ENCODE data around the gene DNAJC27. TPM values are rescaled to one million over a fixed set of nuclear protein-coding genes. Genes with fewer than 3 reads are reported as not detected.

DNAJC27 gene
- total and polyA plus RNA-seq, 9 of the 15 experiments (the other 6 are each of a cell fraction or from before 2014, with no cell fraction given): 0.53 to 5.9 (median 3.0) TPM

DNA sequence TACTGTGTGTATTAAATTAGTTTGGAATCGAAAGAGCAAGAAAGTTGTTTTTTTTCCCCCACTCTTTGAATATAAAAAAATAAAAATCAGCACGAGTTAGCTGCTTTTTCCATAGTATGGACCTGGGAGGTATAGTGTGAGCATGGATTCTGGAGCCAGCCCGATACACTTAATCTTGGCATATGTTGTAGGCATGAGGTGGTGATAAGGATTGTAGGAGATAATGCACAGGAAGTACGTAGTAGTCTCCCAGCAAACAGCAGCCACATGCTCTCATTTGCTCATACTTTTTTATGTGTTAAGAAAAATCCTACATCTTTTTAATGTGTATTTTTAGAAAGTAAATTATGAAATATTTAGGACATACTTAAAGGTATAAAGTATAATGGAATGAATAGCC lies 2.1 kb upstream of the DNAJC27 start:
- CTCF ChIA-PET (ENCODE audit: low intra/inter-chr PET ratio): interaction anchor here (2.1 to 4.7 kb wide), 2 partner anchors 156 to 223 kb away, joined by 6 to 33 read pairs; no protein-coding TSS in a partner anchor
- Histone ChIP-seq H3K27ac (ENCODE audit: extremely low read depth, low read depth, low read length) (no peak overlapping the region), H3K36me3 (ENCODE audit: control insufficient read depth, insufficient read depth, low read length) (no peaks in the 10 kb centered on the region), H3K4me2 (ENCODE audit: insufficient read depth, low read length) (peak overlapping the region; percentile 43), H3K9me1 (ENCODE audit: control insufficient read depth, insufficient read depth, low read length) (no peaks in the 10 kb centered on the region), H3K9me3 (replicated peaks; ENCODE audit: control insufficient read depth, insufficient read depth, low read depth, low read length) (no peaks in the 10 kb centered on the region), H3K79me2 (ENCODE audit: control insufficient read depth, insufficient read depth, low read length) (peaks cover 35% of the 10 kb centered on the region), H3K4me1 (replicated peaks in 1 of 2; ENCODE audit: control insufficient read depth in 2 of 2, insufficient read depth in 2 of 2, low read length in 2 of 2) (peaks cover 6 to 25% of the 10 kb centered on the region in 2 experiments), H3K4me3 (no peak overlapping the region), H4K20me1 (replicated peaks; ENCODE audit: control insufficient read depth, insufficient read depth, low read length) (no peaks in the 10 kb centered on the region), H2AFZ (ENCODE audit: low read depth, low read length) (peak overlapping the region; percentile 60), H3K27me3 (ENCODE audit: control insufficient read depth in 2 of 2, insufficient read depth in 2 of 2, low read length in 2 of 2) (no peaks in the 10 kb centered on the region), H3K9ac (ENCODE audit: insufficient read depth in 1 of 2, low read depth in 2 of 2, low read length in 2 of 2) (no peak overlapping the region; a peak in 1 of 4 replicates)
- POLR2A ChIA-PET: interaction anchor here (1.7 kb wide), 1 partner anchor 13 kb away, joined by 5 read pairs; no protein-coding TSS in a partner anchor
- 23% methylated on average over 4 of the region's 4 CpGs for WGBS (ENCODE audit: insufficient coverage, low coverage, missing lambda C conversion rate)
- in situ Hi-C loops (cut with MboI): no loop called here
- BruUV-seq (replicated peaks): no TSS peak
- intact Hi-C loops (cut with micrococcal nuclease): loop anchor here (5.0 to 10.0 kb wide), 3 partner anchors 52 to 559 kb away; partner anchors contain the start of gene ADCY3
- DNase-seq (ENCODE audit: extremely low read depth in 1 of 4, low spot score in 3 of 4) (peak in 3 of 4 experiments; percentile 21 to 48 (median 33)), FAIRE-seq (peak; percentile 64), ATAC-seq (no peak)
- no peak for TF ChIP-seq KLF16 (IDR thresholded peaks at IDR 0.05)
- TF ChIP-seq RCOR1 (IDR thresholded peaks at IDR 0.05; ENCODE audit: borderline replicate concordance in 1 of 2, low read depth in 2 of 2, low read length in 2 of 2): peak in 1 of 2 experiments; percentile 36; a peak in 1 of 4 replicates
- TF ChIP-seq ELF4 (CRISPR knock-in tag; IDR thresholded peaks at IDR 0.05): no peak
- TF ChIP-seq, protein P1, sequence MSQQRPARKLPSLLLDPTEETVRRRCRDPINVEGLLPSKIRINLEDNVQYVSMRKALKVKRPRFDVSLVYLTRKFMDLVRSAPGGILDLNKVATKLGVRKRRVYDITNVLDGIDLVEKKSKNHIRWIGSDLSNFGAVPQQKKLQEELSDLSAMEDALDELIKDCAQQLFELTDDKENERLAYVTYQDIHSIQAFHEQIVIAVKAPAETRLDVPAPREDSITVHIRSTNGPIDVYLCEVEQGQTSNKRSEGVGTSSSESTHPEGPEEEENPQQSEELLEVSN (IDR thresholded peaks at IDR 0.05; ENCODE audit: borderline replicate concordance in 1 of 2, extremely low read depth in 1 of 2, insufficient read depth in 1 of 2, insufficient read length in 1 of 2, low read depth in 1 of 2, low read length in 1 of 2, poor library complexity in 1 of 2, severe bottlenecking in 1 of 2): no peak
- TF ChIP-seq, protein P2, sequence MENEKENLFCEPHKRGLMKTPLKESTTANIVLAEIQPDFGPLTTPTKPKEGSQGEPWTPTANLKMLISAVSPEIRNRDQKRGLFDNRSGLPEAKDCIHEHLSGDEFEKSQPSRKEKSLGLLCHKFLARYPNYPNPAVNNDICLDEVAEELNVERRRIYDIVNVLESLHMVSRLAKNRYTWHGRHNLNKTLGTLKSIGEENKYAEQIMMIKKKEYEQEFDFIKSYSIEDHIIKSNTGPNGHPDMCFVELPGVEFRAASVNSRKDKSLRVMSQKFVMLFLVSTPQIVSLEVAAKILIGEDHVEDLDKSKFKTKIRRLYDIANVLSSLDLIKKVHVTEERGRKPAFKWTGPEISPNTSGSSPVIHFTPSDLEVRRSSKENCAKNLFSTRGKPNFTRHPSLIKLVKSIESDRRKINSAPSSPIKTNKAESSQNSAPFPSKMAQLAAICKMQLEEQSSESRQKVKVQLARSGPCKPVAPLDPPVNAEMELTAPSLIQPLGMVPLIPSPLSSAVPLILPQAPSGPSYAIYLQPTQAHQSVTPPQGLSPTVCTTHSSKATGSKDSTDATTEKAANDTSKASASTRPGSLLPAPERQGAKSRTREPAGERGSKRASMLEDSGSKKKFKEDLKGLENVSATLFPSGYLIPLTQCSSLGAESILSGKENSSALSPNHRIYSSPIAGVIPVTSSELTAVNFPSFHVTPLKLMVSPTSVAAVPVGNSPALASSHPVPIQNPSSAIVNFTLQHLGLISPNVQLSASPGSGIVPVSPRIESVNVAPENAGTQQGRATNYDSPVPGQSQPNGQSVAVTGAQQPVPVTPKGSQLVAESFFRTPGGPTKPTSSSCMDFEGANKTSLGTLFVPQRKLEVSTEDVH (IDR thresholded peaks at IDR 0.05; ENCODE audit: low read depth, partially characterized antibody): no peak
- TF ChIP-seq, protein P3, sequence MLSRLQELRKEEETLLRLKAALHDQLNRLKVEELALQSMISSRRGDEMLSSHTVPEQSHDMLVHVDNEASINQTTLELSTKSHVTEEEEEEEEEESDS (CRISPR knock-in tag; IDR thresholded peaks at IDR 0.05): no peak
- TF ChIP-seq, protein P4, sequence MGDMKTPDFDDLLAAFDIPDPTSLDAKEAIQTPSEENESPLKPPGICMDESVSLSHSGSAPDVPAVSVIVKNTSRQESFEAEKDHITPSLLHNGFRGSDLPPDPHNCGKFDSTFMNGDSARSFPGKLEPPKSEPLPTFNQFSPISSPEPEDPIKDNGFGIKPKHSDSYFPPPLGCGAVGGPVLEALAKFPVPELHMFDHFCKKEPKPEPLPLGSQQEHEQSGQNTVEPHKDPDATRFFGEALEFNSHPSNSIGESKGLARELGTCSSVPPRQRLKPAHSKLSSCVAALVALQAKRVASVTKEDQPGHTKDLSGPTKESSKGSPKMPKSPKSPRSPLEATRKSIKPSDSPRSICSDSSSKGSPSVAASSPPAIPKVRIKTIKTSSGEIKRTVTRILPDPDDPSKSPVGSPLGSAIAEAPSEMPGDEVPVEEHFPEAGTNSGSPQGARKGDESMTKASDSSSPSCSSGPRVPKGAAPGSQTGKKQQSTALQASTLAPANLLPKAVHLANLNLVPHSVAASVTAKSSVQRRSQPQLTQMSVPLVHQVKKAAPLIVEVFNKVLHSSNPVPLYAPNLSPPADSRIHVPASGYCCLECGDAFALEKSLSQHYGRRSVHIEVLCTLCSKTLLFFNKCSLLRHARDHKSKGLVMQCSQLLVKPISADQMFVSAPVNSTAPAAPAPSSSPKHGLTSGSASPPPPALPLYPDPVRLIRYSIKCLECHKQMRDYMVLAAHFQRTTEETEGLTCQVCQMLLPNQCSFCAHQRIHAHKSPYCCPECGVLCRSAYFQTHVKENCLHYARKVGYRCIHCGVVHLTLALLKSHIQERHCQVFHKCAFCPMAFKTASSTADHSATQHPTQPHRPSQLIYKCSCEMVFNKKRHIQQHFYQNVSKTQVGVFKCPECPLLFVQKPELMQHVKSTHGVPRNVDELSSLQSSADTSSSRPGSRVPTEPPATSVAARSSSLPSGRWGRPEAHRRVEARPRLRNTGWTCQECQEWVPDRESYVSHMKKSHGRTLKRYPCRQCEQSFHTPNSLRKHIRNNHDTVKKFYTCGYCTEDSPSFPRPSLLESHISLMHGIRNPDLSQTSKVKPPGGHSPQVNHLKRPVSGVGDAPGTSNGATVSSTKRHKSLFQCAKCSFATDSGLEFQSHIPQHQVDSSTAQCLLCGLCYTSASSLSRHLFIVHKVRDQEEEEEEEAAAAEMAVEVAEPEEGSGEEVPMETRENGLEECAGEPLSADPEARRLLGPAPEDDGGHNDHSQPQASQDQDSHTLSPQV (IDR thresholded peaks at IDR 0.05): peak; percentile 62
- peak; percentile 81 for TF ChIP-seq CREM (IDR thresholded peaks at IDR 0.05; ENCODE audit: low read depth)
- no peak for TF ChIP-seq HIVEP1 (CRISPR knock-in tag; IDR thresholded peaks at IDR 0.05)
- TF ChIP-seq, protein P5, sequence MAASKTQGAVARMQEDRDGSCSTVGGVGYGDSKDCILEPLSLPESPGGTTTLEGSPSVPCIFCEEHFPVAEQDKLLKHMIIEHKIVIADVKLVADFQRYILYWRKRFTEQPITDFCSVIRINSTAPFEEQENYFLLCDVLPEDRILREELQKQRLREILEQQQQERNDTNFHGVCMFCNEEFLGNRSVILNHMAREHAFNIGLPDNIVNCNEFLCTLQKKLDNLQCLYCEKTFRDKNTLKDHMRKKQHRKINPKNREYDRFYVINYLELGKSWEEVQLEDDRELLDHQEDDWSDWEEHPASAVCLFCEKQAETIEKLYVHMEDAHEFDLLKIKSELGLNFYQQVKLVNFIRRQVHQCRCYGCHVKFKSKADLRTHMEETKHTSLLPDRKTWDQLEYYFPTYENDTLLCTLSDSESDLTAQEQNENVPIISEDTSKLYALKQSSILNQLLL (CRISPR knock-in tag; IDR thresholded peaks at IDR 0.05; ENCODE audit: borderline replicate concordance): no peak
- TF ChIP-seq GATA2 (CRISPR knock-in tag; IDR thresholded peaks at IDR 0.05): no peak
- no peak for TF ChIP-seq NFATC3 (IDR thresholded peaks at IDR 0.05)

Data from K562 (cell line).